Keratinocyte (primary cell): ENCODE results near the gene MT2A. TPM values are rescaled to one million over a fixed set of nuclear protein-coding genes. Genes with fewer than 3 reads are reported as not detected.

Experiments
- DNase-seq: peaks from one replicate; pipeline ENCODE4 v3.0.0-alpha.2; 2011; ENCODE audit warnings: low read depth, missing footprints, low spot score
- FAIRE-seq: peaks from 2 replicates; lab custom pipeline; 2011; peaks lifted over from hg19 to GRCh38; lab: Jason Lieb, UNC
- H2AFZ ChIP-seq: 2 replicates; pipeline ENCODE4 v1.6.0; 2012; ENCODE audit warnings: low read length, control low read depth, inconsistent platforms; ENCODE audit not compliant: control insufficient read depth
- H3K27ac ChIP-seq: 2 replicates; pipeline ENCODE4 v1.5.1; 2011; ENCODE audit warnings: low read length; ENCODE audit not compliant: control insufficient read depth, insufficient read depth
- H3K27me3 ChIP-seq: 3 replicates; pipeline ENCODE4 v1.6.0; 2011; ENCODE audit warnings: low read length; ENCODE audit not compliant: control insufficient read depth, insufficient read depth; ENCODE audit errors: extremely low read depth
- H3K36me3 ChIP-seq, 2 experiments: 2 replicates in 1 of 2; 3 replicates in 1 of 2; pipeline ENCODE4 v1.5.1; 2011; ENCODE audit warnings: low read length in 2 of 2, mild to moderate bottlenecking in 1 of 2; ENCODE audit not compliant: control insufficient read depth in 2 of 2, insufficient read depth in 2 of 2; ENCODE audit errors: extremely low read depth in 1 of 2
- H3K4me1 ChIP-seq: 3 replicates; pipeline ENCODE4 v1.5.1; 2011; ENCODE audit warnings: low read length; ENCODE audit not compliant: control insufficient read depth, insufficient read depth; ENCODE audit errors: extremely low read depth
- H3K4me2 ChIP-seq: 3 replicates; pipeline ENCODE4 v1.6.0; 2011; ENCODE audit warnings: low read depth, low read length; ENCODE audit not compliant: control insufficient read depth, insufficient read depth; ENCODE audit errors: extremely low read depth
- H3K4me3 ChIP-seq, 3 experiments: fragments of 200-600 bp in 1 of 3; sonication (generic) in 1 of 3; 2 replicates in 2 of 3; 3 replicates in 1 of 3; pipeline ENCODE4 v1.5.1; 2011 to 2016; ENCODE audit warnings: low read length in 3 of 3, mild to moderate bottlenecking in 3 of 3, control low read depth in 2 of 3, inconsistent platforms in 1 of 3, low read depth in 1 of 3, mixed read lengths in 1 of 3, mixed run types in 1 of 3, moderate library complexity in 1 of 3; ENCODE audit not compliant: control insufficient read depth in 2 of 3, insufficient read depth in 2 of 3; ENCODE audit errors: extremely low read depth in 1 of 3
- H3K79me2 ChIP-seq: 2 replicates; pipeline ENCODE4 v1.6.0; 2012; ENCODE audit warnings: low read length; ENCODE audit not compliant: control insufficient read depth, insufficient read depth
- H3K9ac ChIP-seq: 3 replicates; pipeline ENCODE4 v1.6.0; 2011; ENCODE audit warnings: low read length; ENCODE audit not compliant: control insufficient read depth, insufficient read depth; ENCODE audit errors: extremely low read depth
- H3K9me1 ChIP-seq: 3 replicates; pipeline ENCODE4 v1.6.0; 2011; ENCODE audit warnings: low read length; ENCODE audit not compliant: control insufficient read depth, insufficient read depth; ENCODE audit errors: extremely low read depth
- H3K9me3 ChIP-seq: 2 replicates; pipeline ENCODE4 v1.5.1; 2012; ENCODE audit warnings: low read depth, low read length; ENCODE audit not compliant: control insufficient read depth
- H4K20me1 ChIP-seq: 3 replicates; pipeline ENCODE4 v1.6.0; 2011; ENCODE audit warnings: low read length; ENCODE audit not compliant: control insufficient read depth, insufficient read depth; ENCODE audit errors: extremely low read depth
- CTCF ChIP-seq, 3 experiments: IDR thresholded peaks in 1 of 3; conservative IDR thresholded peaks in 1 of 3; optimal IDR thresholded peaks in 1 of 3; 2 replicates in 2 of 3; 3 replicates in 1 of 3; pipeline versions ENCODE3 to v1.5.1; 2011; ENCODE audit warnings: low read length in 3 of 3, mild to moderate bottlenecking in 3 of 3, moderate library complexity in 2 of 3, control low read depth in 1 of 3, inconsistent platforms in 1 of 3; ENCODE audit not compliant: insufficient read depth in 2 of 3; ENCODE audit errors: extremely low read depth in 1 of 3
- EZH2 ChIP-seq: IDR thresholded peaks from one replicate; pipeline ENCODE4 v1.6.1; 2012; ENCODE audit warnings: inconsistent platforms, mild to moderate bottlenecking, low read length, moderate library complexity
- dilution Hi-C: fragments of 300-500 bp; cut with MboI; formaldehyde crosslinking; loops from one replicate; pipeline ENCODE4 v1.7.0; 2020; ENCODE audit warnings: low sequenced_read_pairs; ENCODE audit not compliant: extremely low pct_ligation_motif_present
- polyA plus RNA-seq, 5 experiments: library from polyadenylated mRNA; depleted of rRNA in 3 of 5; stranded (reverse) in 3 of 5; stranded (forward) in 1 of 5; unstranded in 1 of 5; fragments of >200 nt; gene quantifications; 1 replicate in 1 of 5; 2 replicates in 3 of 5; 3 replicates in 1 of 5; pipeline versions ENCODE4 v1.2.1 to v1.2.3, GENCODE V29; 2011 to 2012; ENCODE audit warnings: missing spikeins in 2 of 5, low read depth in 1 of 5, low replicate concordance in 1 of 5

Gene MT2A
- polyA plus RNA-seq, 1 donor (not counting 4 experiments of a cell fraction or from before 2014, with no cell fraction given): 990 TPM

GRCh38 chr16:56560447-56560846 lies 47.9 kb upstream of the MT2A start:
- H3K4me1 ChIP-seq: peaks cover 12% of the 10 kb centered on the region
- dilution Hi-C loops: no loop called here
- no peak for TF ChIP-seq CTCF (optimal IDR thresholded peaks at IDR 0.05 in 1 of 3, IDR thresholded peaks at IDR 0.05 in 1 of 3, conservative IDR thresholded peaks at IDR 0.05 in 1 of 3; ENCODE audit: extremely low read depth in 1 of 3, insufficient read depth in 2 of 3, low read length in 3 of 3)
- no peak for TF ChIP-seq EZH2
- H3K27me3 ChIP-seq: no peaks in the 10 kb centered on the region
- no peak overlapping the region for H3K4me3 ChIP-seq
- no peaks in the 10 kb centered on the region for H3K36me3 ChIP-seq
- FAIRE-seq (no peak), DNase-seq (no peak)
- H3K4me2 ChIP-seq: no peak overlapping the region
- no peaks in the 10 kb centered on the region for H3K79me2 ChIP-seq
- H3K9me3 ChIP-seq: no peaks in the 10 kb centered on the region
- H3K27ac ChIP-seq: no peak overlapping the region
- H3K9me1 ChIP-seq: no peaks in the 10 kb centered on the region
- no peak overlapping the region for H3K9ac ChIP-seq
- no peaks in the 10 kb centered on the region for H4K20me1 ChIP-seq
- no peak overlapping the region for H2AFZ ChIP-seq

GRCh38 chr16:56561126-56561525 lies 47.3 kb upstream of the MT2A start:
- Histone ChIP-seq H3K27me3 (no peaks in the 10 kb centered on the region), H3K4me2 (no peak overlapping the region), H4K20me1 (no peaks in the 10 kb centered on the region), H3K4me3 (no peak overlapping the region), H3K4me1 (peaks cover 12% of the 10 kb centered on the region), H3K9me1 (no peaks in the 10 kb centered on the region), H3K36me3 (no peaks in the 10 kb centered on the region), H3K9me3 (no peaks in the 10 kb centered on the region), H3K79me2 (no peaks in the 10 kb centered on the region), H2AFZ (no peak overlapping the region), H3K27ac (no peak overlapping the region), H3K9ac (no peak overlapping the region)
- DNase-seq: no peak
- dilution Hi-C loops: no loop called here
- TF ChIP-seq CTCF (optimal IDR thresholded peaks at IDR 0.05 in 1 of 3, IDR thresholded peaks at IDR 0.05 in 1 of 3, conservative IDR thresholded peaks at IDR 0.05 in 1 of 3; ENCODE audit: extremely low read depth in 1 of 3, insufficient read depth in 2 of 3, low read length in 3 of 3) (no peak), EZH2 (no peak)
- FAIRE-seq: no peak
